NCI-H226 (cell line): ENCODE results near the gene ZNF608.
A peak's percentile ranks its signal among the peaks of the same experiment; 100 is the strongest.

Source experiments
- DNase-seq: peaks from one replicate; pipeline ENCODE4 v3.0.0-alpha.2; 2015

Gene ZNF608

GRCh38 chr5:124754206-124754927 is 7.9 kb upstream of the ZNF608 start:
- no peak for DNase-seq

GRCh38 chr5:124752854-124753720 is 6.6 kb upstream of the ZNF608 start:
- peak; percentile 17 for DNase-seq

GRCh38 chr5:124751031-124751430 is 4.6 kb upstream of the ZNF608 start:
- DNase-seq = no peak

GRCh38 chr5:124748687-124749594 is 2.5 kb upstream of the ZNF608 start:
- no peak for DNase-seq

- DNase-seq = no peak
Measured at GRCh38 chr5:124747791-124748686, 1.6 kb upstream of the ZNF608 start.

- DNase-seq = no peak
Measured at GRCh38 chr5:124746916-124747790, 714 bp upstream of the ZNF608 start.

- no peak for DNase-seq
Measured at GRCh38 chr5:124745007-124745927, 1.2 kb downstream of the ZNF608 start.

- no peak for DNase-seq
Measured at GRCh38 chr5:124744170-124744971, 2.1 kb downstream of the ZNF608 start.

GRCh38 chr5:124743602-124744169 is 2.8 kb downstream of the ZNF608 start:
- DNase-seq = no peak

- peak; percentile 92 for DNase-seq
Measured at GRCh38 chr5:124742983-124743601, 3.3 kb downstream of the ZNF608 start.

GRCh38 chr5:124742521-124742920 is 3.9 kb downstream of the ZNF608 start:
- no peak for DNase-seq

- peak; percentile 98 for DNase-seq
Measured at GRCh38 chr5:124741711-124742496, 4.5 kb downstream of the ZNF608 start.

GRCh38 chr5:124740991-124741583 is 5.4 kb downstream of the ZNF608 start:
- peak; percentile 46 for DNase-seq

- DNase-seq = no peak
Measured at GRCh38 chr5:124740071-124740470, 6.4 kb downstream of the ZNF608 start.

- no peak for DNase-seq
Measured at GRCh38 chr5:124739634-124740025, 6.8 kb downstream of the ZNF608 start.

- DNase-seq = no peak
Measured at GRCh38 chr5:124738681-124739633, 7.5 kb downstream of the ZNF608 start.
